ENCODE data around the gene INKA2. TPM values are rescaled to one million over a fixed set of nuclear protein-coding genes. Genes with fewer than 3 reads are reported as not detected.
A peak's percentile ranks its signal among the peaks of the same experiment; 100 is the strongest.

The INKA2 gene
- total RNA-seq, 5 donors from 2014 or later (not counting 1 experiment from before 2014, with no cell fraction given): 1.2 to 2.7 (median 1.2) TPM; not detected in 2

- H3K27ac Mint-ChIP-seq: no peak overlapping the region
- H3K4me1 Mint-ChIP-seq: peaks cover 0 to 8% (median 2%) of the 10 kb centered on the region in 3 donors
- Histone ChIP-seq H3K9me3 (no peaks in the 10 kb centered on the region), H3K36me3 (ENCODE audit: control insufficient read depth in 2 of 2, extremely low read depth in 1 of 2, insufficient read depth in 1 of 2, low read length in 1 of 2) (peaks cover 0 to 59% of the 10 kb centered on the region in 2 donors), H3K27me3 (replicated peaks in 1 of 2; ENCODE audit: control insufficient read depth in 2 of 2, extremely low read depth in 1 of 2, insufficient read depth in 2 of 2, low read length in 1 of 2) (no peaks in the 10 kb centered on the region), H3K4me3 (ENCODE audit: control insufficient read depth in 1 of 2, extremely low read depth in 1 of 2, low read length in 1 of 2) (no peak overlapping the region), H3K27ac (ENCODE audit: low read length) (no peak overlapping the region), H3K4me1 (ENCODE audit: control insufficient read depth in 1 of 2, extremely low read depth in 1 of 2, insufficient read depth in 2 of 2, low read length in 2 of 2) (no peaks in the 10 kb centered on the region)
- DNase-seq: no peak
- H3K36me3 Mint-ChIP-seq: peaks cover 28% of the 10 kb centered on the region
- CTCF ChIA-PET: interaction anchor here (0.5 to 5.3 kb wide), 13 partner anchors 13 to 987 kb away, joined by 3 to 86 read pairs (median 4); partner anchors contain the start of gene DDX20 (in 1 of the 2)
- no peaks in the 10 kb centered on the region for H3K27me3 Mint-ChIP-seq
- no peaks in the 10 kb centered on the region for H3K9me3 Mint-ChIP-seq
- POLR2A ChIA-PET: interaction anchor here in 1 of 2 donors (0.5 kb wide), 1 partner anchor 213 kb away, joined by 3 read pairs; no protein-coding TSS in a partner anchor
- no peak for ATAC-seq (replicated peaks in 1 of 4)
- no peak overlapping the region for H3K4me3 Mint-ChIP-seq
Observed at GRCh38 chr1:111768625-111769024, 29.4 kb upstream of the INKA2 start.

- CTCF ChIA-PET: interaction anchor here (0.6 to 5.3 kb wide), 14 partner anchors 12 to 1002 kb away, joined by 3 to 86 read pairs (median 4); partner anchors contain the start of genes DDX20 (in 1 of the 2) and RAP1A (in 1 of the 2)
- peaks cover 0 to 65% of the 10 kb centered on the region in 2 donors for H3K36me3 ChIP-seq (ENCODE audit: control insufficient read depth in 2 of 2, extremely low read depth in 1 of 2, insufficient read depth in 1 of 2, low read length in 1 of 2)
- Mint-ChIP-seq H3K4me1 (peaks cover 0 to 8% (median 2%) of the 10 kb centered on the region in 3 donors), H3K36me3 (peaks cover 28% of the 10 kb centered on the region), H3K27ac (peak overlapping the region in 1 of 2 donors; percentile 58), H3K9me3 (no peaks in the 10 kb centered on the region), H3K27me3 (no peaks in the 10 kb centered on the region), H3K4me3 (no peak overlapping the region)
- no peak overlapping the region for H3K4me3 ChIP-seq (ENCODE audit: control insufficient read depth in 1 of 2, extremely low read depth in 1 of 2, low read length in 1 of 2)
- no peaks in the 10 kb centered on the region for H3K9me3 ChIP-seq
- H3K27me3 ChIP-seq (replicated peaks in 1 of 2; ENCODE audit: control insufficient read depth in 2 of 2, extremely low read depth in 1 of 2, insufficient read depth in 2 of 2, low read length in 1 of 2): no peaks in the 10 kb centered on the region
- ATAC-seq (replicated peaks in 1 of 4) (no peak), DNase-seq (no peak)
- POLR2A ChIA-PET: interaction anchor here in 1 of 2 donors (0.5 to 0.8 kb wide), 2 partner anchors 212 to 644 kb away, joined by 3 read pairs; no protein-coding TSS in a partner anchor
- no peak overlapping the region for H3K27ac ChIP-seq (ENCODE audit: low read length)
- H3K4me1 ChIP-seq (ENCODE audit: control insufficient read depth in 1 of 2, extremely low read depth in 1 of 2, insufficient read depth in 2 of 2, low read length in 2 of 2): no peaks in the 10 kb centered on the region
Observed at GRCh38 chr1:111768023-111768422, 28.8 kb upstream of the INKA2 start.

GRCh38 chr1:111762332-111762731, 23.1 kb upstream of the INKA2 start:
- H3K4me1 Mint-ChIP-seq: peaks cover 19 to 29% (median 22%) of the 10 kb centered on the region in 3 donors
- WGBS (ENCODE audit: insufficient coverage): no CpG with 5 or more reads among the region's 2 CpGs
- ChIA-PET CTCF (interaction anchor here in 1 of 2 donors (0.5 to 1.3 kb wide), 4 partner anchors 11 to 1168 kb away, joined by 3 to 5 read pairs (median 4); no protein-coding TSS in a partner anchor), POLR2A (no interaction called here)
- DNase-seq (no peak), ATAC-seq (replicated peaks in 1 of 4) (no peak)
- Histone ChIP-seq H3K27ac (ENCODE audit: low read length) (no peak overlapping the region), H3K4me3 (ENCODE audit: control insufficient read depth in 1 of 2, extremely low read depth in 1 of 2, low read length in 1 of 2) (no peak overlapping the region), H3K9me3 (no peaks in the 10 kb centered on the region), H3K27me3 (replicated peaks in 1 of 2; ENCODE audit: control insufficient read depth in 2 of 2, extremely low read depth in 1 of 2, insufficient read depth in 2 of 2, low read length in 1 of 2) (no peaks in the 10 kb centered on the region), H3K36me3 (ENCODE audit: control insufficient read depth in 2 of 2, extremely low read depth in 1 of 2, insufficient read depth in 1 of 2, low read length in 1 of 2) (peaks cover 0 to 84% of the 10 kb centered on the region in 2 donors), H3K4me1 (ENCODE audit: control insufficient read depth in 1 of 2, extremely low read depth in 1 of 2, insufficient read depth in 2 of 2, low read length in 2 of 2) (no peaks in the 10 kb centered on the region)
- H3K27me3 Mint-ChIP-seq: no peaks in the 10 kb centered on the region
- H3K4me3 Mint-ChIP-seq: no peak overlapping the region
- peaks cover 60% of the 10 kb centered on the region for H3K36me3 Mint-ChIP-seq
- H3K9me3 Mint-ChIP-seq: no peaks in the 10 kb centered on the region
- H3K27ac Mint-ChIP-seq: peak overlapping the region; percentile 28 to 41

- no peak overlapping the region for H3K27ac Mint-ChIP-seq
Observed at GRCh38 chr1:111761717-111762116, 22.5 kb upstream of the INKA2 start.

GRCh38 chr1:111758373-111758772, 19.2 kb upstream of the INKA2 start:
- H3K4me1 ChIP-seq (ENCODE audit: control insufficient read depth in 1 of 2, extremely low read depth in 1 of 2, insufficient read depth in 2 of 2, low read length in 2 of 2): peaks cover 13 to 18% of the 10 kb centered on the region in 2 experiments
- Mint-ChIP-seq H3K27me3 (no peaks in the 10 kb centered on the region), H3K4me1 (peaks cover 43 to 49% (median 48%) of the 10 kb centered on the region in 3 donors), H3K27ac (no peak overlapping the region), H3K36me3 (peaks cover 33% of the 10 kb centered on the region), H3K9me3 (no peaks in the 10 kb centered on the region), H3K4me3 (peak overlapping the region in 2 of 3 donors; percentile 18 to 95)
- H3K9me3 ChIP-seq: no peaks in the 10 kb centered on the region
- ATAC-seq (replicated peaks in 1 of 4) (no peak), DNase-seq (no peak)
- no peak overlapping the region for H3K27ac ChIP-seq (ENCODE audit: low read length)
- no peak overlapping the region for H3K4me3 ChIP-seq (ENCODE audit: control insufficient read depth in 1 of 2, extremely low read depth in 1 of 2, low read length in 1 of 2)
- ChIA-PET CTCF (no interaction called here), POLR2A (no interaction called here)
- no peaks in the 10 kb centered on the region for H3K27me3 ChIP-seq (replicated peaks in 1 of 2; ENCODE audit: control insufficient read depth in 2 of 2, extremely low read depth in 1 of 2, insufficient read depth in 2 of 2, low read length in 1 of 2)
- H3K36me3 ChIP-seq (ENCODE audit: control insufficient read depth in 2 of 2, extremely low read depth in 1 of 2, insufficient read depth in 1 of 2, low read length in 1 of 2): peaks cover 0 to 48% of the 10 kb centered on the region in 2 donors
- no CpG with 5 or more reads among the region's 2 CpGs for WGBS (ENCODE audit: insufficient coverage)

More at GRCh38 chr1:111761717-111762116, 22.5 kb upstream of the INKA2 start:
- CTCF ChIA-PET: interaction anchor here (0.5 to 2.5 kb wide), 6 partner anchors 10 to 98 kb away, joined by 3 to 14 read pairs (median 4); no protein-coding TSS in a partner anchor
- ATAC-seq (replicated peaks in 1 of 4): no peak
- Histone ChIP-seq H3K27me3 (replicated peaks in 1 of 2; ENCODE audit: control insufficient read depth in 2 of 2, extremely low read depth in 1 of 2, insufficient read depth in 2 of 2, low read length in 1 of 2) (no peaks in the 10 kb centered on the region), H3K4me3 (ENCODE audit: control insufficient read depth in 1 of 2, extremely low read depth in 1 of 2, low read length in 1 of 2) (no peak overlapping the region), H3K4me1 (ENCODE audit: control insufficient read depth in 1 of 2, extremely low read depth in 1 of 2, insufficient read depth in 2 of 2, low read length in 2 of 2) (peaks cover 3 to 6% of the 10 kb centered on the region in 2 experiments), H3K9me3 (no peaks in the 10 kb centered on the region), H3K27ac (ENCODE audit: low read length) (no peak overlapping the region), H3K36me3 (ENCODE audit: control insufficient read depth in 2 of 2, extremely low read depth in 1 of 2, insufficient read depth in 1 of 2, low read length in 1 of 2) (peaks cover 0 to 78% of the 10 kb centered on the region in 2 donors)
- Mint-ChIP-seq H3K27me3 (no peaks in the 10 kb centered on the region), H3K9me3 (no peaks in the 10 kb centered on the region), H3K4me3 (no peak overlapping the region), H3K36me3 (peaks cover 56% of the 10 kb centered on the region), H3K4me1 (peaks cover 25 to 34% (median 28%) of the 10 kb centered on the region in 3 donors)
- POLR2A ChIA-PET: interaction anchor here in 1 of 2 donors (0.5 to 0.6 kb wide), 2 partner anchors 280 to 589 kb away, joined by 4 to 5 read pairs; no protein-coding TSS in a partner anchor
- DNase-seq: no peak
- no CpG with 5 or more reads among the region's 2 CpGs for WGBS (ENCODE audit: insufficient coverage)

- H3K27me3 Mint-ChIP-seq: no peaks in the 10 kb centered on the region
- peak overlapping the region; percentile 91 to 97 (median 95) for H3K4me3 Mint-ChIP-seq
- no peaks in the 10 kb centered on the region for H3K9me3 Mint-ChIP-seq
- CTCF ChIA-PET: interaction anchor here (0.6 to 3.6 kb wide), 9 partner anchors 12 to 323 kb away, joined by 3 to 30 read pairs (median 6); partner anchors contain the start of genes ATP5PB (in 1 of the 2) and WDR77 (in 1 of the 2)
- no peaks in the 10 kb centered on the region for H3K9me3 ChIP-seq
- H3K4me1 ChIP-seq (ENCODE audit: control insufficient read depth in 1 of 2, extremely low read depth in 1 of 2, insufficient read depth in 2 of 2, low read length in 2 of 2): peaks cover 13 to 18% of the 10 kb centered on the region in 2 experiments
- H3K27me3 ChIP-seq (replicated peaks in 1 of 2; ENCODE audit: control insufficient read depth in 2 of 2, extremely low read depth in 1 of 2, insufficient read depth in 2 of 2, low read length in 1 of 2): no peaks in the 10 kb centered on the region
- peak overlapping the region; percentile 82 to 91 for H3K4me3 ChIP-seq (ENCODE audit: control insufficient read depth in 1 of 2, extremely low read depth in 1 of 2, low read length in 1 of 2)
- DNase-seq: no peak
- H3K4me1 Mint-ChIP-seq: peaks cover 43 to 56% (median 55%) of the 10 kb centered on the region in 3 donors
- ATAC-seq (replicated peaks in 1 of 4): peak; percentile 12 to 15 (median 14)
- peaks cover 0 to 27% of the 10 kb centered on the region in 2 donors for H3K36me3 ChIP-seq (ENCODE audit: control insufficient read depth in 2 of 2, extremely low read depth in 1 of 2, insufficient read depth in 1 of 2, low read length in 1 of 2)
- peak overlapping the region; percentile 89 for H3K27ac ChIP-seq (ENCODE audit: low read length)
- H3K36me3 Mint-ChIP-seq: peaks cover 18% of the 10 kb centered on the region
- POLR2A ChIA-PET: interaction anchor here (0.7 to 1.4 kb wide), 3 partner anchors 17 to 40 kb away, joined by 3 to 4 read pairs (median 3); partner anchors contain the start of gene INKA2 (in 1 of the 2)
- WGBS (ENCODE audit: insufficient coverage): under 1% methylated on average over 26 of the region's 35 CpGs
- H3K27ac Mint-ChIP-seq: peak overlapping the region; percentile 46 to 75
Observed at GRCh38 chr1:111756124-111756513, 16.9 kb upstream of the INKA2 start.
